Measurements from ENCODE around the gene APOL1. TPM values are rescaled to one million over a fixed set of nuclear protein-coding genes. Genes with fewer than 3 reads are reported as not detected.
A peak's percentile ranks its signal among the peaks of the same experiment; 100 is the strongest.

The APOL1 gene
- total and polyA plus RNA-seq, 2 of the 13 experiments (the other 11 are each of a cell fraction or from before 2014, with no cell fraction given) = 20.3 to 75.0 TPM

GRCh38 chr22:36252754-36253522 lies at the start of gene APOL1 (continued):
- TF ChIP-seq AKNA (CRISPR knock-in tag; IDR thresholded peaks at IDR 0.05; ENCODE audit: borderline replicate concordance) (no peak), FOXO1 (CRISPR knock-in tag; IDR thresholded peaks at IDR 0.05) (no peak), ATM (IDR thresholded peaks at IDR 0.05; ENCODE audit: borderline replicate concordance) (no peak), ZNF772 (CRISPR knock-in tag; IDR thresholded peaks at IDR 0.05) (no peak), SP5 (CRISPR knock-in tag; IDR thresholded peaks at IDR 0.05; ENCODE audit: borderline replicate concordance, low read depth) (no peak), PLSCR1 (CRISPR knock-in tag; IDR thresholded peaks at IDR 0.05; ENCODE audit: borderline replicate concordance) (no peak), ZNF83 (CRISPR knock-in tag; IDR thresholded peaks at IDR 0.05; ENCODE audit: borderline replicate concordance) (no peak), ESRRA (CRISPR knock-in tag; IDR thresholded peaks at IDR 0.05; ENCODE audit: low read depth) (0 out of 2 replicates have a peak, but pooled peaks have one; percentile 17), ZBED4 (CRISPR knock-in tag; IDR thresholded peaks at IDR 0.05; ENCODE audit: borderline replicate concordance) (no peak), ATF6 (CRISPR knock-in tag; conservative IDR thresholded peaks at IDR 0.05) (no peak), ZNF737 (CRISPR knock-in tag; IDR thresholded peaks at IDR 0.05; ENCODE audit: borderline replicate concordance) (no peak)
